B cell (primary cell): ENCODE data around the gene ZNF598. TPM values are rescaled to one million over a fixed set of nuclear protein-coding genes. Genes with fewer than 3 reads are reported as not detected.
"Not testable (repeated sequence)": the region's sequence is repeated elsewhere in the genome, so short reads cannot be mapped to it uniquely, and the experiment has no call there.

Experiments
- ATAC-seq: fragments of 200-7000 bp; cut with Tn5 transposase; one replicate; pipeline ENCODE4 v1.10.0; 2021; ENCODE audit warnings: low read depth, mild to moderate bottlenecking, moderate number of reproducible peaks, moderate library complexity
- CTCF ChIA-PET: fragments of 350-600 bp; sonication (Branson Sonifier 250); formaldehyde crosslinking; loops from one replicate; lab custom pipeline; 2021; ENCODE audit warnings: antibody characterized with exemption, inconsistent platforms; lab: Charles Lee
- POLR2A ChIA-PET: fragments of 350-600 bp; sonication (Branson Sonifier 250); formaldehyde crosslinking; loops from one replicate; lab custom pipeline; 2021; ENCODE audit warnings: antibody characterized with exemption; lab: Charles Lee
- DNase-seq: peaks from one replicate; pipeline ENCODE4 v3.0.0; 2013
- H2AFZ ChIP-seq: 2 replicates; pipeline ENCODE4 v1.6.1; 2012; ENCODE audit warnings: mild to moderate bottlenecking, low read depth, low read length; ENCODE audit not compliant: insufficient read depth, poor library complexity, severe bottlenecking
- H3K27ac ChIP-seq, 2 donors: 1 replicate in 1 of 2; 2 replicates in 1 of 2; pipeline ENCODE4 v1.5.1; 2012 to 2013; ENCODE audit warnings: low read length in 2 of 2, mild to moderate bottlenecking in 2 of 2, moderate library complexity in 1 of 2
- H3K27me3 ChIP-seq, 4 experiments: fragments of 200-600 bp in 1 of 4; sonication (generic) in 1 of 4; replicated peaks in 1 of 4; 1 replicate in 2 of 4; 2 replicates in 2 of 4; pipeline versions ENCODE4 v1.6.1 to v1.7.0; 2013 to 2016; ENCODE audit warnings: low read length in 3 of 4, mild to moderate bottlenecking in 2 of 4, mixed read lengths in 1 of 4, moderate library complexity in 1 of 4; ENCODE audit not compliant: insufficient read depth in 4 of 4, control insufficient read depth in 3 of 4; ENCODE audit errors: control extremely low read depth in 1 of 4
- H3K36me3 ChIP-seq, 2 experiments: replicated peaks in 1 of 2; 1 replicate in 1 of 2; 2 replicates in 1 of 2; pipeline versions ENCODE4 v1.6.1 to v1.7.1; 2013; ENCODE audit warnings: low read length in 1 of 2; ENCODE audit not compliant: insufficient read depth in 2 of 2, control insufficient read depth in 1 of 2; ENCODE audit errors: control extremely low read depth in 1 of 2, extremely low read depth in 1 of 2
- H3K4me1 ChIP-seq, 2 donors: fragments of 200-600 bp in 1 of 2; sonication (generic) in 1 of 2; 1 replicate in 1 of 2; 2 replicates in 1 of 2; pipeline versions ENCODE4 v1.5.1 to v1.6.1; 2013 to 2017; ENCODE audit warnings: low read length in 2 of 2; ENCODE audit not compliant: control insufficient read depth in 2 of 2, insufficient read depth in 2 of 2
- H3K4me2 ChIP-seq: replicated peaks from 2 replicates; pipeline ENCODE3; 2012; ENCODE audit warnings: mild to moderate bottlenecking, low read depth, low read length; ENCODE audit not compliant: poor library complexity, severe bottlenecking
- H3K4me3 ChIP-seq, 5 experiments: fragments of 200-600 bp in 1 of 5; sonication (generic) in 1 of 5; 1 replicate in 3 of 5; 2 replicates in 2 of 5; pipeline versions ENCODE4 v1.5.1 to v1.7.0; 2011 to 2016; ENCODE audit warnings: low read length in 4 of 5, mild to moderate bottlenecking in 4 of 5, low read depth in 2 of 5, control low read depth in 1 of 5, moderate library complexity in 1 of 5; ENCODE audit not compliant: insufficient read depth in 1 of 5; ENCODE audit errors: control extremely low read depth in 1 of 5, extremely low read depth in 1 of 5
- H3K79me2 ChIP-seq: fragments of 200-600 bp; sonication (generic); one replicate; pipeline ENCODE4 v1.6.0; 2016; ENCODE audit warnings: low read length; ENCODE audit not compliant: control insufficient read depth, insufficient read depth
- H3K9ac ChIP-seq: fragments of 200-600 bp; sonication (generic); 2 replicates; pipeline ENCODE4 v1.6.1; 2017; ENCODE audit warnings: mild to moderate bottlenecking, low read length, moderate library complexity
- H3K9me3 ChIP-seq, 3 donors: one replicate each; pipeline versions ENCODE4 v1.6.1 to v1.7.1; 2013; ENCODE audit warnings: low read length in 2 of 3; ENCODE audit not compliant: control insufficient read depth in 2 of 3, insufficient read depth in 1 of 3; ENCODE audit errors: control extremely low read depth in 1 of 3
- H4K20me1 ChIP-seq: 2 replicates; pipeline ENCODE4 v1.6.0; 2012; ENCODE audit warnings: mild to moderate bottlenecking, low read length; ENCODE audit not compliant: insufficient read depth, control insufficient read depth, poor library complexity, severe bottlenecking
- H3K27ac Mint-ChIP-seq: one replicate; pipeline ENCODE4 v1.8.0; 2021; ENCODE audit warnings: mixed read lengths
- H3K27me3 Mint-ChIP-seq: one replicate; pipeline ENCODE4 v1.8.0; 2021; ENCODE audit warnings: mixed read lengths
- H3K4me1 Mint-ChIP-seq: one replicate; pipeline ENCODE4 v1.8.0; 2021; ENCODE audit warnings: mixed read lengths
- H3K4me3 Mint-ChIP-seq: one replicate; pipeline ENCODE4 v1.8.0; 2021; ENCODE audit warnings: mixed read lengths
- H3K9me3 Mint-ChIP-seq: one replicate; pipeline ENCODE4 v1.8.0; 2022; ENCODE audit warnings: mixed read lengths; ENCODE audit not compliant: insufficient read depth
- EZH2 ChIP-seq: IDR thresholded peaks from 2 replicates; pipeline ENCODE4 v1.6.1; 2012; ENCODE audit warnings: borderline replicate concordance, low read depth, mild to moderate bottlenecking, moderate library complexity, low read length; ENCODE audit not compliant: insufficient read depth, poor library complexity, severe bottlenecking
- WGBS: methylation state at CpG from one replicate; pipeline ENCODE4 v1.1.5; 2013; ENCODE audit warnings: missing lambda C conversion rate; ENCODE audit not compliant: insufficient coverage; 5-methylcytosine and 5-hydroxymethylcytosine counted together
- intact Hi-C: fragments of 100-400 bp; cut with micrococcal nuclease; formaldehyde crosslinking; loops from one replicate; pipeline ENCODE4 v1.10.0; 2022
- polyA plus RNA-seq: library from polyadenylated mRNA; depleted of rRNA; stranded (reverse); fragments of >200 nt; gene quantifications from 2 replicates; pipeline ENCODE4 v1.2.3, GENCODE V29; 2012
- total RNA-seq, 2 donors: library from RNA; stranded (reverse); fragments of 120-200 nt in 1 of 2; gene quantifications; 1 replicate in 1 of 2; 2 replicates in 1 of 2; pipeline versions ENCODE4 v1.2.3 to v1.2.4, GENCODE V29; 2013 to 2022
- TF ChIP-seq, protein P1 (sequence below): fragments of 200-600 bp; IDR thresholded peaks from one replicate; pipeline ENCODE4 v1.8.0; 2022; ENCODE audit warnings: antibody characterized with exemption, mild to moderate bottlenecking

The ZNF598 gene
- total and polyA plus RNA-seq, 2 donors (not counting 1 experiment from before 2014, with no cell fraction given): 49.5 to 61.5 TPM

DNA sequence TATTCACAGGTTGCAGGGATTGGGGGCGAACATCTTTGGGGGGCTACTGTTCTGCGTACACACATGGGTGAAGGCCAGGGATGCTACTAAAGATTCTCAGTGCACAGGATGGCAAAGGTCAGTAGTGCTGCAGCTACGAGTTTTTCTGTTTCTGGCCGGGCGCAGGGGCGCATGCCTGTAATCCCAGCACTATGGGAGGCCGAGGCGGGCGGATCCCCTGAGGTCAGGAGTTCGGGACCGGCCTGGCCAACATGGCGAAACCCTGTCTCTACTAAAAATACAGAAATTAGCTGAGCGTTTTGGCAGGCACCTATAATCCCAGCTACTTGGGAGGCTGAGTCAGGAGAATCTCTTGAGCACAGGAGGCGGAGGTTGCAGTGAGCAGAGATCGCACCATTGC, 3.9 kb upstream of the ZNF598 start:
- Mint-ChIP-seq H3K27ac (no peak overlapping the region), H3K4me1 (peaks cover 10% of the 10 kb centered on the region), H3K27me3 (peaks cover 3% of the 10 kb centered on the region), H3K9me3 (no peaks in the 10 kb centered on the region), H3K4me3 (no peak overlapping the region)
- Histone ChIP-seq H3K9ac (no peak overlapping the region), H3K4me1 (peaks cover 13 to 16% of the 10 kb centered on the region in 2 donors), H3K4me2 (no peak overlapping the region), H3K27me3 (peaks cover 0 to 7% (median 0%) of the 10 kb centered on the region in 4 experiments), H3K36me3 (no peaks in the 10 kb centered on the region), H3K79me2 (peaks cover 15% of the 10 kb centered on the region), H2AFZ (no peak overlapping the region), H3K9me3 (no peaks in the 10 kb centered on the region), H3K4me3 (no peak overlapping the region), H3K27ac (no peak overlapping the region), H4K20me1 (peaks cover 7% of the 10 kb centered on the region)
- WGBS: 95% methylated on average over 13 of the region's 15 CpGs
- DNase-seq: no peak
- ATAC-seq: no peak
- POLR2A ChIA-PET: no interaction called here
- TF ChIP-seq, protein P1, sequence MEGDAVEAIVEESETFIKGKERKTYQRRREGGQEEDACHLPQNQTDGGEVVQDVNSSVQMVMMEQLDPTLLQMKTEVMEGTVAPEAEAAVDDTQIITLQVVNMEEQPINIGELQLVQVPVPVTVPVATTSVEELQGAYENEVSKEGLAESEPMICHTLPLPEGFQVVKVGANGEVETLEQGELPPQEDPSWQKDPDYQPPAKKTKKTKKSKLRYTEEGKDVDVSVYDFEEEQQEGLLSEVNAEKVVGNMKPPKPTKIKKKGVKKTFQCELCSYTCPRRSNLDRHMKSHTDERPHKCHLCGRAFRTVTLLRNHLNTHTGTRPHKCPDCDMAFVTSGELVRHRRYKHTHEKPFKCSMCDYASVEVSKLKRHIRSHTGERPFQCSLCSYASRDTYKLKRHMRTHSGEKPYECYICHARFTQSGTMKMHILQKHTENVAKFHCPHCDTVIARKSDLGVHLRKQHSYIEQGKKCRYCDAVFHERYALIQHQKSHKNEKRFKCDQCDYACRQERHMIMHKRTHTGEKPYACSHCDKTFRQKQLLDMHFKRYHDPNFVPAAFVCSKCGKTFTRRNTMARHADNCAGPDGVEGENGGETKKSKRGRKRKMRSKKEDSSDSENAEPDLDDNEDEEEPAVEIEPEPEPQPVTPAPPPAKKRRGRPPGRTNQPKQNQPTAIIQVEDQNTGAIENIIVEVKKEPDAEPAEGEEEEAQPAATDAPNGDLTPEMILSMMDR: no peak
- TF ChIP-seq EZH2: no peak
- intact Hi-C loops: no loop called here
- CTCF ChIA-PET: interaction anchor here (1.2 to 2.8 kb wide), 2 partner anchors 9 kb away, joined by 3 to 10 read pairs; no protein-coding TSS in a partner anchor

- not testable (repeated sequence) for H3K4me3 ChIP-seq, H3K27me3 Mint-ChIP-seq
These were observed 2.1 kb upstream of the ZNF598 start for GRCh38 chr16:2011726-2012125.

More at GRCh38 chr16:2011726-2012125, 2.1 kb upstream of the ZNF598 start:
- CTCF ChIA-PET: interaction anchor here (0.6 to 2.8 kb wide), 4 partner anchors 7 to 129 kb away, joined by 3 to 10 read pairs (median 5); no protein-coding TSS in a partner anchor
- H3K9me3 ChIP-seq, H3K27me3 ChIP-seq, H3K9ac ChIP-seq, H3K9me3 Mint-ChIP-seq, H2AFZ ChIP-seq, DNase-seq, H3K36me3 ChIP-seq, intact Hi-C loops, ATAC-seq, H3K27ac Mint-ChIP-seq, H3K4me3 Mint-ChIP-seq, H3K27ac ChIP-seq, H3K4me2 ChIP-seq: not testable (repeated sequence)
- Histone ChIP-seq H3K4me1 (peaks cover 30 to 34% of the 10 kb centered on the region in 2 donors), H4K20me1 (peaks cover 25% of the 10 kb centered on the region), H3K79me2 (peaks cover 33% of the 10 kb centered on the region)
- WGBS: 78% methylated on average over 5 of the region's 9 CpGs
- POLR2A ChIA-PET: interaction anchor here (0.7 kb wide), 1 partner anchor 9 kb away, joined by 5 read pairs; no protein-coding TSS in a partner anchor
- peaks cover 27% of the 10 kb centered on the region for H3K4me1 Mint-ChIP-seq
